Measurements from ENCODE around the gene ZNF678. TPM values are rescaled to one million over a fixed set of nuclear protein-coding genes. Genes with fewer than 3 reads are reported as not detected.

ZNF678 gene
- polyA plus RNA-seq, 2 of the 4 experiments (the other 2 are of a cell fraction), result 3.5 to 6.9 TPM

DNA sequence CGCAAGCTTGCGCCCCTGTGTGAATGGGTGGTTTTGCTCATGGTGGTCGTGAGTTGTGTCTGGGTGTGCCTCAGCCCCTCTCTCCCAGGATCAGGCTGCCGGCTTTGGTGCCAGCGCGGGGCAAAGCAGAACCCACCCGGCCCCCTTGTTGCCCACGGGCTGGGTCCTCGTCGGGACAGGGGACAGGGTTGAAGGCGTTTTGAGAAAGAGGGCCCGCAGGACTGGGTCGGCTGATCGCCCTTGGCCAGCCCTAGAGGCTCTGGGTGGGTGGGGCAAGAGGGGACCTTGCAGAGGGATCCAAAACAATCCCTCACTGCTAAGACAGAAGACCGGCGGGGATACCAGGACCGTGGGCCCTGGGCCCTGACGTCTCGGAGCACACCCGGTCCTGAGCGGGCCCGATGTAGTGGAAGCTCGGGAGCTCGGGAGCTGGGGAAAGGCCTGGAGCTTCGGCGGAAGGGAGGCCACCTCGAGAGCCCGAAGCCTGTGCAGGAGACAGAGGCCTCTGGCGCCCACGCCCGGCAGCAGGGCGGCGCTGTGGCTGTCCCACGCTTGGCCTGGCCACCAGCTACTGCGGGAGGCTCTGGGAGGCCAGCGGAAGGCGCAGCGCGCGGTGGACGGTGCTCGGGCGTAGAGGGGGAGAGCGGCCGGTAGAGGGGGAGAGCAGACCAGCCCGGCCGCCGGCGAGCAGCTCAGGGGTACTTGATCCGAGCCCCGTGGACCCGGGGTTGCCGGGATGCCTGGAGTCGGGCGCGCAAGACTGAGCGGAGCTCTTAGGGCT is 2.8 kb upstream of the ZNF678 start:
- FAIRE-seq (no peak), ATAC-seq (no peak)
- H3K4me3 ChIP-seq, result no peak overlapping the region

GRCh38 chr1:227561241-227561907 is 2.0 kb upstream of the ZNF678 start:
- Histone ChIP-seq H3K4me1 (no peaks in the 10 kb centered on the region), H3K9me3 (peaks cover 45% of the 10 kb centered on the region), H3K27ac (no peak overlapping the region), H3K4me2 (no peak overlapping the region), H3K4me3 (no peak overlapping the region)
- CTCF ChIA-PET, result interaction anchor here (3.4 kb wide), 1 partner anchor 18 kb away, joined by 14 read pairs; no protein-coding TSS in a partner anchor
- no peak for TF ChIP-seq RAD21 (conservative IDR thresholded peaks at IDR 0.05 in 1 of 2, IDR thresholded peaks at IDR 0.05 in 1 of 2)
- TF ChIP-seq, protein P1, sequence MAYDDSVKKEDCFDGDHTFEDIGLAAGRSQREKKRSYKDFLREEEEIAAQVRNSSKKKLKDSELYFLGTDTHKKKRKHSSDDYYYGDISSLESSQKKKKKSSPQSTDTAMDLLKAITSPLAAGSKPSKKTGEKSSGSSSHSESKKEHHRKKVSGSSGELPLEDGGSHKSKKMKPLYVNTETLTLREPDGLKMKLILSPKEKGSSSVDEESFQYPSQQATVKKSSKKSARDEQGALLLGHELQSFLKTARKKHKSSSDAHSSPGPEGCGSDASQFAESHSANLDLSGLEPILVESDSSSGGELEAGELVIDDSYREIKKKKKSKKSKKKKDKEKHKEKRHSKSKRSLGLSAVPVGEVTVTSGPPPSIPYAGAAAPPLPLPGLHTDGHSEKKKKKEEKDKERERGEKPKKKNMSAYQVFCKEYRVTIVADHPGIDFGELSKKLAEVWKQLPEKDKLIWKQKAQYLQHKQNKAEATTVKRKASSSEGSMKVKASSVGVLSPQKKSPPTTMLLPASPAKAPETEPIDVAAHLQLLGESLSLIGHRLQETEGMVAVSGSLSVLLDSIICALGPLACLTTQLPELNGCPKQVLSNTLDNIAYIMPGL (CRISPR knock-in tag; IDR thresholded peaks at IDR 0.05; ENCODE audit: borderline replicate concordance), result no peak
- TF ChIP-seq POLR2A (IDR thresholded peaks at IDR 0.05; ENCODE audit: low read length), result no peak
- no peak for TF ChIP-seq SMC3 (IDR thresholded peaks at IDR 0.05)
- TF ChIP-seq, protein P2, sequence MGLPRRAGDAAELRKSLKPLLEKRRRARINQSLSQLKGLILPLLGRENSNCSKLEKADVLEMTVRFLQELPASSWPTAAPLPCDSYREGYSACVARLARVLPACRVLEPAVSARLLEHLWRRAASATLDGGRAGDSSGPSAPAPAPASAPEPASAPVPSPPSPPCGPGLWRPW (IDR thresholded peaks at IDR 0.05), result no peak
- TF ChIP-seq BHLHE40 (IDR thresholded peaks at IDR 0.05; ENCODE audit: low read depth, low read length), result no peak
- TF ChIP-seq, protein P3, sequence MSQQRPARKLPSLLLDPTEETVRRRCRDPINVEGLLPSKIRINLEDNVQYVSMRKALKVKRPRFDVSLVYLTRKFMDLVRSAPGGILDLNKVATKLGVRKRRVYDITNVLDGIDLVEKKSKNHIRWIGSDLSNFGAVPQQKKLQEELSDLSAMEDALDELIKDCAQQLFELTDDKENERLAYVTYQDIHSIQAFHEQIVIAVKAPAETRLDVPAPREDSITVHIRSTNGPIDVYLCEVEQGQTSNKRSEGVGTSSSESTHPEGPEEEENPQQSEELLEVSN (IDR thresholded peaks at IDR 0.05; ENCODE audit: borderline replicate concordance, low read depth), result no peak
- TF ChIP-seq HOXA7 (CRISPR knock-in tag; IDR thresholded peaks at IDR 0.05), result no peak
- TF ChIP-seq KDM1A (IDR thresholded peaks at IDR 0.05; ENCODE audit: low read depth), result no peak
- no peak for TF ChIP-seq HOXB5 (CRISPR knock-in tag; IDR thresholded peaks at IDR 0.05)
- no peak for TF ChIP-seq SREBF2 (IDR thresholded peaks at IDR 0.05)
- TF ChIP-seq CBX2 (IDR thresholded peaks at IDR 0.05; ENCODE audit: borderline replicate concordance, low read depth), result no peak
- no peak for TF ChIP-seq RFX5 (IDR thresholded peaks at IDR 0.05)
- no peak for FAIRE-seq
- ATAC-seq, result no peak
- POLR2A ChIA-PET, result no interaction called here
- WGBS (ENCODE audit: missing lambda C conversion rate), result 87% methylated on average over 33 of the region's 43 CpGs
- no peak for DNase-seq (ENCODE audit: low read depth in 1 of 2, low spot score in 1 of 2)

More for the DNA sequence above, 2.8 kb upstream of the ZNF678 start:
- H3K4me2 ChIP-seq, result no peak overlapping the region
- no peak for DNase-seq (ENCODE audit: low read depth in 1 of 2, low spot score in 1 of 2)
- CTCF ChIA-PET, result interaction anchor here (0.8 to 1.3 kb wide), 2 partner anchors 11 to 13 kb away, joined by 3 read pairs; no protein-coding TSS in a partner anchor
- H3K27ac ChIP-seq, result no peak overlapping the region
- POLR2A ChIA-PET, result no interaction called here
- 88% methylated on average over 47 of the region's 57 CpGs for WGBS (ENCODE audit: missing lambda C conversion rate)
- TF ChIP-seq MAZ (IDR thresholded peaks at IDR 0.05; ENCODE audit: borderline replicate concordance, low read depth, low read length) (no peak), EP300 (IDR thresholded peaks at IDR 0.05) (no peak), HDAC2 (IDR thresholded peaks at IDR 0.05) (no peak), EHMT2 (IDR thresholded peaks at IDR 0.05; ENCODE audit: low read depth) (no peak), TP53 (CRISPR knock-in tag; IDR thresholded peaks at IDR 0.05) (no peak), KDM5A (IDR thresholded peaks at IDR 0.05) (no peak), SREBF2 (IDR thresholded peaks at IDR 0.05) (no peak), SMC3 (IDR thresholded peaks at IDR 0.05) (no peak), FOXS1 (CRISPR knock-in tag; IDR thresholded peaks at IDR 0.05) (no peak), ELK1 (IDR thresholded peaks at IDR 0.05; ENCODE audit: low read depth, low read length) (no peak)
- TF ChIP-seq, protein P3 (IDR thresholded peaks at IDR 0.05; ENCODE audit: borderline replicate concordance, low read depth), result no peak
- H3K4me1 ChIP-seq, result no peaks in the 10 kb centered on the region
- peaks cover 45% of the 10 kb centered on the region for H3K9me3 ChIP-seq
